ENCODE data around the gene VTI1A. TPM values are rescaled to one million over a fixed set of nuclear protein-coding genes. Genes with fewer than 3 reads are reported as not detected.

VTI1A gene
- total and polyA plus RNA-seq, 4 donors, result 5.5 to 26.9 (median 13.1) TPM

DNA sequence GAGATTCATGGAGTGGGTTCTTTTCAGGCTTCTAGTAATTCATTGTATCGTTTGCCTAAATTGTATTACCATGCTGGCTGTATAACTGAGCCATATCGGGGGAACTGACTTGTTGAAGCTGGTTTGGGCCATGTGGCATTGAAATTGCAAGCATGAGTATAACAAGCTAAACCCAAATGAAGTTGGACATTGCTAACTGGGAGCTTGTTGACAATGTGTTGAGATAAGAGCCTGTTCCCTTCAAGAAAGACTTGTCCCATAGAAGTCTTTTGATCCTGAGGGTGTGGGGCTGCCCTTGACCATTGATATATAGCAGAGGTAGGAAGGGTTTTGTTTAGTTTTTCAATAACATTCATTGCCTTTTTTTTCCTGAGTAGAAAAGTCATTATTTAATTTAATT is 156.0 kb downstream of the VTI1A start:
- 93% methylated on average over 2 of the region's 2 CpGs for WGBS
- H3K27ac ChIP-seq (ENCODE audit: low read depth in 1 of 2, low read length in 2 of 2), result no peak overlapping the region
- H3K36me3 ChIP-seq (ENCODE audit: control insufficient read depth in 4 of 4, insufficient read depth in 3 of 4, low read depth in 1 of 4, low read length in 3 of 4), result no peaks in the 10 kb centered on the region
- no peaks in the 10 kb centered on the region for H3K4me1 ChIP-seq (ENCODE audit: control insufficient read depth in 4 of 4, insufficient read depth in 4 of 4, low read length in 3 of 4)
- TF ChIP-seq HNF4G (IDR thresholded peaks at IDR 0.05), result no peak
- no peak for TF ChIP-seq RXRA (IDR thresholded peaks at IDR 0.05)
- TF ChIP-seq FOXA1 (IDR thresholded peaks at IDR 0.05), result no peak
- TF ChIP-seq, protein P1, sequence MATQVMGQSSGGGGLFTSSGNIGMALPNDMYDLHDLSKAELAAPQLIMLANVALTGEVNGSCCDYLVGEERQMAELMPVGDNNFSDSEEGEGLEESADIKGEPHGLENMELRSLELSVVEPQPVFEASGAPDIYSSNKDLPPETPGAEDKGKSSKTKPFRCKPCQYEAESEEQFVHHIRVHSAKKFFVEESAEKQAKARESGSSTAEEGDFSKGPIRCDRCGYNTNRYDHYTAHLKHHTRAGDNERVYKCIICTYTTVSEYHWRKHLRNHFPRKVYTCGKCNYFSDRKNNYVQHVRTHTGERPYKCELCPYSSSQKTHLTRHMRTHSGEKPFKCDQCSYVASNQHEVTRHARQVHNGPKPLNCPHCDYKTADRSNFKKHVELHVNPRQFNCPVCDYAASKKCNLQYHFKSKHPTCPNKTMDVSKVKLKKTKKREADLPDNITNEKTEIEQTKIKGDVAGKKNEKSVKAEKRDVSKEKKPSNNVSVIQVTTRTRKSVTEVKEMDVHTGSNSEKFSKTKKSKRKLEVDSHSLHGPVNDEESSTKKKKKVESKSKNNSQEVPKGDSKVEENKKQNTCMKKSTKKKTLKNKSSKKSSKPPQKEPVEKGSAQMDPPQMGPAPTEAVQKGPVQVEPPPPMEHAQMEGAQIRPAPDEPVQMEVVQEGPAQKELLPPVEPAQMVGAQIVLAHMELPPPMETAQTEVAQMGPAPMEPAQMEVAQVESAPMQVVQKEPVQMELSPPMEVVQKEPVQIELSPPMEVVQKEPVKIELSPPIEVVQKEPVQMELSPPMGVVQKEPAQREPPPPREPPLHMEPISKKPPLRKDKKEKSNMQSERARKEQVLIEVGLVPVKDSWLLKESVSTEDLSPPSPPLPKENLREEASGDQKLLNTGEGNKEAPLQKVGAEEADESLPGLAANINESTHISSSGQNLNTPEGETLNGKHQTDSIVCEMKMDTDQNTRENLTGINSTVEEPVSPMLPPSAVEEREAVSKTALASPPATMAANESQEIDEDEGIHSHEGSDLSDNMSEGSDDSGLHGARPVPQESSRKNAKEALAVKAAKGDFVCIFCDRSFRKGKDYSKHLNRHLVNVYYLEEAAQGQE (IDR thresholded peaks at IDR 0.05), result no peak
- no peak for TF ChIP-seq CTCF (IDR thresholded peaks at IDR 0.05; ENCODE audit: low read depth, low read length, missing input control)
- TF ChIP-seq FOXA2 (IDR thresholded peaks at IDR 0.05), result no peak
- no peak for TF ChIP-seq TAF1 (conservative IDR thresholded peaks at IDR 0.05)
- TF ChIP-seq JUND (IDR thresholded peaks at IDR 0.05), result no peak
- no peak for TF ChIP-seq GABPA (IDR thresholded peaks at IDR 0.05 in 1 of 2, conservative IDR thresholded peaks at IDR 0.05 in 1 of 2)
- TF ChIP-seq HNF4A (conservative IDR thresholded peaks at IDR 0.05), result no peak
- TF ChIP-seq, protein P2, sequence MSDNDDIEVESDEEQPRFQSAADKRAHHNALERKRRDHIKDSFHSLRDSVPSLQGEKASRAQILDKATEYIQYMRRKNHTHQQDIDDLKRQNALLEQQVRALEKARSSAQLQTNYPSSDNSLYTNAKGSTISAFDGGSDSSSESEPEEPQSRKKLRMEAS (IDR thresholded peaks at IDR 0.05), result no peak
- no peak for TF ChIP-seq NR2F2 (IDR thresholded peaks at IDR 0.05)
- no peak for TF ChIP-seq YY1 (IDR thresholded peaks at IDR 0.05)
- no peak for TF ChIP-seq ATF3 (IDR thresholded peaks at IDR 0.05)
- no peak for TF ChIP-seq EGR1 (IDR thresholded peaks at IDR 0.05; ENCODE audit: low read depth in 2 of 2)
- TF ChIP-seq, protein P3, sequence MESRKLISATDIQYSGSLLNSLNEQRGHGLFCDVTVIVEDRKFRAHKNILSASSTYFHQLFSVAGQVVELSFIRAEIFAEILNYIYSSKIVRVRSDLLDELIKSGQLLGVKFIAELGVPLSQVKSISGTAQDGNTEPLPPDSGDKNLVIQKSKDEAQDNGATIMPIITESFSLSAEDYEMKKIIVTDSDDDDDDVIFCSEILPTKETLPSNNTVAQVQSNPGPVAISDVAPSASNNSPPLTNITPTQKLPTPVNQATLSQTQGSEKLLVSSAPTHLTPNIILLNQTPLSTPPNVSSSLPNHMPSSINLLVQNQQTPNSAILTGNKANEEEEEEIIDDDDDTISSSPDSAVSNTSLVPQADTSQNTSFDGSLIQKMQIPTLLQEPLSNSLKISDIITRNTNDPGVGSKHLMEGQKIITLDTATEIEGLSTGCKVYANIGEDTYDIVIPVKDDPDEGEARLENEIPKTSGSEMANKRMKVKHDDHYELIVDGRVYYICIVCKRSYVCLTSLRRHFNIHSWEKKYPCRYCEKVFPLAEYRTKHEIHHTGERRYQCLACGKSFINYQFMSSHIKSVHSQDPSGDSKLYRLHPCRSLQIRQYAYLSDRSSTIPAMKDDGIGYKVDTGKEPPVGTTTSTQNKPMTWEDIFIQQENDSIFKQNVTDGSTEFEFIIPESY (IDR thresholded peaks at IDR 0.05), result no peak
- no peak for TF ChIP-seq RAD21 (IDR thresholded peaks at IDR 0.05)
- H3K9ac ChIP-seq (ENCODE audit: low read depth in 1 of 2, low read length in 2 of 2), result no peak overlapping the region
- no peaks in the 10 kb centered on the region for H3K9me3 ChIP-seq (ENCODE audit: control insufficient read depth in 4 of 4, low read length in 3 of 4)
- DNase-seq (ENCODE audit: low spot score), result no peak
- no peaks in the 10 kb centered on the region for H3K27me3 ChIP-seq (ENCODE audit: control insufficient read depth in 4 of 4, insufficient read depth in 4 of 4, low read length in 3 of 4)
- no peak overlapping the region for H3K4me3 ChIP-seq (ENCODE audit: low read depth in 1 of 3, low read length in 3 of 3)

DNA sequence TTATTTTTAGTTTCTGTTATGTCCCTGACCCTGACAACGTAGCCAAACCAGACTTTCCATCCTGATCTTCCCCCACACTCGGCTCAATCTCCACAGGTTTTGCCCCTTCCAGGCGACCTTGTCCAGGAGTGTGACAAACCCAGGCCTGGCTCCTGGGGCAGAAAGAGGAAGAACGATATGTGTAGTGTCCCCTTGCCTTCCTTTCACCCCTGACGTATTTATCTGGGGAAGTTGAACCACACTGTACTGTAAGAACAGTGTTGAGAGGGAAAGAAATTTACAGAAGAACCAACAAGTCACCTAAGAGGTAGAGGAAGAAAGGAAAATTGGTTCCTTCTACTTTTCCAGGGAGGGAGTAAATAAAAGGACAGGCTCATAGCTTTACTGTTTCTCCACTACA is 158.0 kb downstream of the VTI1A start:
- Histone ChIP-seq H3K4me1 (ENCODE audit: control insufficient read depth in 4 of 4, insufficient read depth in 4 of 4, low read length in 3 of 4) (no peaks in the 10 kb centered on the region), H3K27ac (ENCODE audit: low read depth in 1 of 2, low read length in 2 of 2) (no peak overlapping the region), H3K9ac (ENCODE audit: low read depth in 1 of 2, low read length in 2 of 2) (no peak overlapping the region), H3K36me3 (ENCODE audit: control insufficient read depth in 4 of 4, insufficient read depth in 3 of 4, low read depth in 1 of 4, low read length in 3 of 4) (no peaks in the 10 kb centered on the region), H3K9me3 (ENCODE audit: control insufficient read depth in 4 of 4, low read length in 3 of 4) (no peaks in the 10 kb centered on the region), H3K27me3 (ENCODE audit: control insufficient read depth in 4 of 4, insufficient read depth in 4 of 4, low read length in 3 of 4) (no peaks in the 10 kb centered on the region), H3K4me3 (ENCODE audit: low read depth in 1 of 3, low read length in 3 of 3) (no peak overlapping the region)
- no peak for DNase-seq (ENCODE audit: low spot score)
- WGBS, result 84% methylated on average over 5 of the region's 5 CpGs
- TF ChIP-seq, protein P1 (IDR thresholded peaks at IDR 0.05), result no peak
- no peak for TF ChIP-seq RXRA (IDR thresholded peaks at IDR 0.05)
- TF ChIP-seq CTCF (IDR thresholded peaks at IDR 0.05; ENCODE audit: low read depth, low read length, missing input control), result no peak
- no peak for TF ChIP-seq FOXA1 (IDR thresholded peaks at IDR 0.05)
- no peak for TF ChIP-seq GABPA (IDR thresholded peaks at IDR 0.05 in 1 of 2, conservative IDR thresholded peaks at IDR 0.05 in 1 of 2)
- TF ChIP-seq NR2F2 (IDR thresholded peaks at IDR 0.05), result no peak
- no peak for TF ChIP-seq HNF4G (IDR thresholded peaks at IDR 0.05)
- TF ChIP-seq ATF3 (IDR thresholded peaks at IDR 0.05), result no peak
- TF ChIP-seq SP1 (IDR thresholded peaks at IDR 0.05), result no peak
- TF ChIP-seq JUND (IDR thresholded peaks at IDR 0.05), result no peak

Data from liver (tissue), 9 donors.